Aorta (tissue), 5 donors: Measurements from ENCODE around the gene PPP1R16B. TPM values are rescaled to one million over a fixed set of nuclear protein-coding genes. Genes with fewer than 3 reads are reported as not detected.

ENCODE experiments used
- ATAC-seq: fragments of 200-7000 bp; cut with Tn5 transposase; one replicate; pipeline ENCODE4 v1.9.1; 2022; ENCODE audit warnings: moderate library complexity; ENCODE audit not compliant: low FRiP score
- DNase-seq, 2 donors: peaks; one replicate each; pipeline ENCODE4 v3.0.0-alpha.2; 2020
- H3K27ac ChIP-seq, 2 donors: one replicate each; pipeline ENCODE4 v1.5.1; 2013; ENCODE audit warnings: low read length in 2 of 2, mild to moderate bottlenecking in 2 of 2, moderate library complexity in 2 of 2, control low read depth in 1 of 2, inconsistent platforms in 1 of 2, low read depth in 1 of 2
- H3K27me3 ChIP-seq, 2 donors: one replicate each; pipeline ENCODE4 v1.6.1; 2013; ENCODE audit warnings: control low read depth in 1 of 2, low read length in 1 of 2, mild to moderate bottlenecking in 1 of 2, moderate library complexity in 1 of 2; ENCODE audit not compliant: insufficient read depth in 2 of 2, control insufficient read depth in 1 of 2
- H3K36me3 ChIP-seq, 2 donors: one replicate each; pipeline ENCODE4 v1.6.1; 2013; ENCODE audit warnings: control low read depth in 1 of 2, low read length in 1 of 2, mild to moderate bottlenecking in 1 of 2; ENCODE audit not compliant: insufficient read depth in 2 of 2, control insufficient read depth in 1 of 2
- H3K4me1 ChIP-seq, 2 donors: one replicate each; pipeline ENCODE4 v1.6.1; 2013; ENCODE audit warnings: low read length in 2 of 2, control low read depth in 1 of 2, mild to moderate bottlenecking in 1 of 2, moderate library complexity in 1 of 2; ENCODE audit not compliant: insufficient read depth in 2 of 2, control insufficient read depth in 1 of 2
- H3K4me3 ChIP-seq, 2 donors: one replicate each; pipeline ENCODE4 v1.5.1; 2013; ENCODE audit warnings: low read length in 2 of 2, control low read depth in 1 of 2, mild to moderate bottlenecking in 1 of 2
- H3K9me3 ChIP-seq: one replicate; pipeline ENCODE4 v1.6.1; 2013; ENCODE audit warnings: mild to moderate bottlenecking, low read length; ENCODE audit not compliant: control insufficient read depth
- WGBS, 2 donors: extraction: QIAGEN DNeasy Blood & Tissue Kit; methylation state at CpG; one replicate each; pipeline ENCODE4 v1.1.7; 2013; 5-methylcytosine and 5-hydroxymethylcytosine counted together
- intact Hi-C, 2 donors: fragments of 100-400 bp; cut with DNase I; formaldehyde crosslinking; loops; one replicate each; pipeline versions ENCODE4 v1.14.2 to v1.15.0; 2022
- polyA plus RNA-seq, 2 donors: library from polyadenylated mRNA; stranded (reverse); fragments of 200-250 nt; gene quantifications; one replicate each; pipeline ENCODE4 v1.2.3, GENCODE V29; 2013
- total RNA-seq, 2 donors: library from RNA; stranded (reverse); fragmentation: NEBNext Ultra II Directional; extraction: Animal tissue kit (Norgen Biotek cat#: 25700); gene quantifications; one replicate each; pipeline ENCODE4 v1.2.1, GENCODE V29; 2021
- donor health status: healthy with polysubstance abuse.
- donor health status: Bipolar disorder and iron deficiency.
- donor health status: DM: no; HTN: no; CAD: no.
- donor health status: DM: no; HTN: no; CAD: no.
- donor health status: DM: yes; HTN: yes; CAD: no.

Gene PPP1R16B
- total and polyA plus RNA-seq, 4 donors = 0.97 to 17.6 (median 7.3) TPM

DNA sequence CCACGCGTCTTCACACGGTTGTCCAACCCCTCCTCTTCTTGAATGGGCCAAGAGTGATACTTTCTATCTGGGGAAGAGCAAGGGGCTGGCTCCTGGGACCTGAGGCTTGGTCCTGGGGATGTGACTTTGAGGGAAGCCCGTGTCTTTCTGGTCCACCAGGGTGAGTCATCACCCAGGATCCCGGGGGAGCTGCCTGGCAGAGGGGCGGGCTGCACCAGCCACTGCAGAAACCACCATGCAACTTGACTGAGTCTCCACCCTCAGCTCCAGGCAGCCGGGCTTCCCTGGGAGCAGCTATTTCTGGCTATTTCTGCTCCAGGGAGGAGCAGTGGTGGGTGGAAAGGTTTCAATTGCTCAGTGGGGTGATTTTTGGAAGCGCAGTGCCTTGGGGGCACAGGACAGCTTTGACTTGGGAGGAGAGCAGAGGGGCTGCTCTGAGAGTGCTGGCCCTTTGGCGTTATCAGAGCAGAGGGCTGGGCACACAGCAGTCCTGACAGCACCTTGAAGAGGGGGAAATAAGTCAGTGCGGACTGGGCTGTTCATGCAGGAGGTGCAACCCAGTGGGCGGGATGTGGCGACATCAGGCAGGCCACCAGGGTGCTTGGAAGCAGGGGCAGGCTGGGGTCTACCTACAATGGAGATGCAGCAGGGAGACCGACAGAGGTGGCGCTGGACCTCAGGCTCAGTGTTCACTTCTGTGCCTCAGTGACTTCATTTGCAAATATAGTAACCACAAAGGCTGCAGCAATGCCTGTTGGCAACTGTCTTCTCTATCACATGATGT, 75.6 kb downstream of the PPP1R16B start:
- 59 to 60% methylated on average over 14 of the region's 14 CpGs for WGBS, 2 donors
- DNase-seq (no peak), ATAC-seq (no peak)
- H3K9me3 ChIP-seq = no peaks in the 10 kb centered on the region
- intact Hi-C loops = no loop called here
- no peaks in the 10 kb centered on the region for H3K4me1 ChIP-seq
- H3K36me3 ChIP-seq = no peaks in the 10 kb centered on the region
- no peak overlapping the region for H3K4me3 ChIP-seq
- no peak overlapping the region for H3K27ac ChIP-seq
- H3K27me3 ChIP-seq = no peaks in the 10 kb centered on the region

DNA sequence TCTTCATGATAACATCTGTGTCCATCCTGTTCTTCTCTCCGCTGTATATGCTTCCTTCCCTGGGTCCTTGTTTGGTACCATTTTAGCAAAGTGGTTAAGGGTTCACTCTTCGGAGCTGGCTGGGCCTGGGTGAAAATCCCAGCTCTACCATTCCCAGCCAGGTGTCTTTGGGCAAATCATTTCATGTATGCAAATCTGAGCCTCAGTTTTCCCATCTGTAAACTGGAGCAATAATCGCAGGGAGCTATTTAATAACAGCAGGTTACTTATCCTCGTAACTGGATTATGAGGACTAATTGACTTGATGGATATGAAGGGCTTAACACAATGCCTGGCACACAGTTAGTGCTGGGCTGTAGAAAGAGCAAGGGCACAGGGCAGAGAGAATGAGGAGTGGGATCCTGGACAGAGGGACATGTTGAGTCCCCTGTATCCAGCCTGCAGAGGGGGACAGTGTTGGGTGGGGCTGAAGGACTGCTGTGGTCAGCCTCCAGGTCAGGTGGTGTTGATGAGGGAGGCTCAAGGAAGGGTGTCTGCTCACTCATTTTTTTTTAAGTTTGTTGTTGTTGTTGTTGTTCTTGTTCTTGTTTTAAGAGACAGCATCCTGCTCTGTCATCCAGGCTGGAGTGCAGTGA, 76.4 kb downstream of the PPP1R16B start:
- H3K4me1 ChIP-seq = no peaks in the 10 kb centered on the region
- H3K9me3 ChIP-seq = no peaks in the 10 kb centered on the region
- H3K36me3 ChIP-seq = no peaks in the 10 kb centered on the region
- DNase-seq = no peak
- H3K27me3 ChIP-seq = no peaks in the 10 kb centered on the region
- 93 to 94% methylated on average over 4 of the region's 4 CpGs for WGBS, 2 donors
- no peak overlapping the region for H3K27ac ChIP-seq
- no peak for ATAC-seq
- intact Hi-C loops = no loop called here
- H3K4me3 ChIP-seq = no peak overlapping the region

DNA sequence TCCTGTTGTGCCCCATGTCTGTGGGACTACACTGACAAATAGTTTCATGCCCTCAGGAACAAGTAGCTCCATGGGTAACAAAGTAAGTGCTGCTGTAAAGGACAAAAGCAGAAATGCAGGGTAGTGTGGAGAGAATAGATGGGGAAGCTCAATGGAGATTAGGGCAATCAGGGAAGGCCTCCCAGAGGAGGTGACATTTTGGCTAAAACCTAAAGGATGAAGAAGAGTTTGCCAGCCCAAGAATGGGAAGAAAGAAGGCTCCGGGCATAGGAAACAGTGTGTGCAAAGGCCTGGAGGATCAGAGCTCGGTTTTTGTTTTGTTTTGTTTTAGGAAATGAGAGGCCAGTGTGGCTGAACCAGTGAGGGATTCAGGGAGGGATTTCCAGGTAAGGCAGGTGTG, 77.1 kb downstream of the PPP1R16B start:
- no peaks in the 10 kb centered on the region for H3K4me1 ChIP-seq
- no peak for DNase-seq
- no peaks in the 10 kb centered on the region for H3K9me3 ChIP-seq
- WGBS, 2 donors = 77 to 82% methylated on average over 2 of the region's 2 CpGs
- no peak overlapping the region for H3K27ac ChIP-seq
- intact Hi-C loops = no loop called here
- ATAC-seq = no peak
- no peak overlapping the region for H3K4me3 ChIP-seq
- no peaks in the 10 kb centered on the region for H3K27me3 ChIP-seq
- H3K36me3 ChIP-seq = no peaks in the 10 kb centered on the region

DNA sequence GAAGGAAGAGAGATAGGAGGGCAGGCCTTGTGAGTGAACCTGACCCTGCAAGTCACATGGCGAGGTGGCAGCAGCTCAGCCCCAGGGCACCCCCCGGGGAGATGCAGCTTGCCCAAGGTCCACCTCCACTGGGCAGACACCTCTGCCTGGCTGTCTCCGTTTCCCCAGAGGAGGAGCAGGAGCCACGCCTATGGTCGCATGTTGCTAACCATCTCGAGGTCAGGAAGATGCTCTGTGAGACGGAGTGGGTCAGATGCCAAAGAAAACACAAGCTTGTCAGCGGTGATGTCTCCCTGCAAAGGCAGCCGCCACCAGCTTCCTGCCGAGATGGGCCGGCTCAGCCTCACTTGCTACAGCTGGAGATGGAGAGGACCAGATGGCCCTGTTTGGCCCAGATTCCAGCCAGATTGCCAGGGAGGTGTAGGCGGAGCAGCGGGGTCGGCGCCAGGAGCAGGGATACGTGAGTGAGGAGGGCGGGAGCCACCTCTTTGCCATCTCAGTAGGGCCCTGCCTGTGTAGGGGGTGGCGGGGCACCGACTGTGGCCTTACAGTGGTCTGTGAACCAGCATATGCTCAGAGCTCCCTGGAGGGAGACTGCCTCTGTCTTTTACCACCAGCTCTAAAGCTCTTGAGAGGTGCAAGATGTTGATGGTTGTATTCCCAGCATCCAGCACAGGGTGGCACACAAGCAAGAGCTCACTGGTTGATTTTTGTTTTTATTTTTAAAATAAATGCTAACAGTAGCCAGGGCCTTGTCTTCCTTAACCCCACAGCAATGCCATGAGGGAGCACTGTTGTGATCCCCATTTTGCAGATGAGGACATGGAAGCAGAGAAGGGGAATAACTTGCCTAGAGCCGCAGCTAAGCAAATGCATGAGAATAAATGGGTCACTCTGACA, 77.8 kb downstream of the PPP1R16B start:
- H3K4me3 ChIP-seq = no peak overlapping the region
- H3K4me1 ChIP-seq = no peaks in the 10 kb centered on the region
- no peaks in the 10 kb centered on the region for H3K27me3 ChIP-seq
- intact Hi-C loops = no loop called here
- no peak overlapping the region for H3K27ac ChIP-seq
- 25 to 33% methylated on average over 18 to 20 of the region's 20 CpGs for WGBS, 2 donors
- DNase-seq (no peak), ATAC-seq (peak; percentile 15)
- no peaks in the 10 kb centered on the region for H3K36me3 ChIP-seq
- H3K9me3 ChIP-seq = no peaks in the 10 kb centered on the region

DNA sequence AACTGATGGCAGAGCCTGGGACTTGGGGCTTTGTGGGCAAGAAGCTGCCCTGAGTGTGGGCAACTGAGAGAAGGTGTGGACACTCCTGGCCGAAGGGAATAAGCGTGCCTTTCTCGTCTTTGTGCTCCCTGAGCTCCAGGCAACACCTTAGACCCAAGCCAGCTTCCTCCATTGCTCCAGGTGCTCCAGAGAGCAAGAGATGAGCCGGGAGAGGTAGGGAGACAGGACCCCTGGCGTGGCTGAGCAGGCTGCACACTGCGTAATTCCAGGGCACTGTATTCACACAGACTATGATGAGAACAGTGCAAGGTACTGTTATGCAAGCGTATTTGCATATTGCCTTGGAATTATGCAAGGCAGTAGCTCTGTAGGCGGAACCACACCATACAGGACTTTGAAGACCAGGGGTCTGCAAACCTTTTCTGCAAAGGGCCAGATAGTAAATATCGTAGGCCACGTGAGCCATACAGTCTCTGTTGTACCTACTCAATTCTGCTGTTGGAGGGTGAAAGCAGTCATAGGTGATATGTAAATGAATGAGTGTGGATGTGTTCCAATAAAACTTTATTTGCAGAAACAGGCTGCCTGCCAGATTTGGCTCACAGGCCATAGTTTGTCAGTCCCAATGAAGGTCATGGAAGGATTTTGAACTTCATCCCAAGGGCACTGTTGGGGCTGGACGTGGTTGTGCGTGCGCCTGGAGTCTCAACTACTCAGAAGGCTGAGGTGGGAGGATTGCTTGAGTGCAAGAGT, 78.7 kb downstream of the PPP1R16B start:
- Histone ChIP-seq H3K36me3 (no peaks in the 10 kb centered on the region), H3K27me3 (no peaks in the 10 kb centered on the region), H3K9me3 (no peaks in the 10 kb centered on the region), H3K4me1 (no peaks in the 10 kb centered on the region), H3K27ac (no peak overlapping the region), H3K4me3 (no peak overlapping the region)
- ATAC-seq (no peak), DNase-seq (no peak)
- WGBS, 2 donors = 88 to 89% methylated on average over 13 of the region's 13 CpGs
- intact Hi-C loops = no loop called here

DNA sequence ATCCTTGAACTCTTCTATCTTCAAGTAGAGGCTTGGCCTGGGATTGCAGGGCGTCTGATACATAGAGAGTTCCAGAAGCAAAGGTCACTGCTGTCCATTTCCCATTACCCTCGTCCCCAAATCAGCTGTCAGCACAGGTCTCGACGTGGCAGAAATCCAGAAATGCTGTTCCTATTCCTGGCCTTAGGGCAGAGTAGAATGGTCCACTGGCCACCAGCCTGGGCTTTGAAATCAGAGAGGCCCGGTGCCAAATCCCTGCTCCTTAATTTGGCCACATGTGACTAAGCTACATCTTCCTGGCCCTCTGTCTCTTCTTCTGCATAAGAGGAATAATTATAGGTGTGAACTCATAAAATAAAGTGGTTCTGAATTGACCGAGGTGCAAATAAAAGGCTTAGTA, 79.9 kb downstream of the PPP1R16B start:
- Histone ChIP-seq H3K9me3 (no peaks in the 10 kb centered on the region), H3K36me3 (no peaks in the 10 kb centered on the region), H3K27ac (no peak overlapping the region), H3K4me3 (no peak overlapping the region), H3K4me1 (no peaks in the 10 kb centered on the region), H3K27me3 (no peaks in the 10 kb centered on the region)
- ATAC-seq (no peak), DNase-seq (no peak)
- intact Hi-C loops = no loop called here
- 69 to 71% methylated on average over 6 of the region's 6 CpGs for WGBS, 2 donors

DNA sequence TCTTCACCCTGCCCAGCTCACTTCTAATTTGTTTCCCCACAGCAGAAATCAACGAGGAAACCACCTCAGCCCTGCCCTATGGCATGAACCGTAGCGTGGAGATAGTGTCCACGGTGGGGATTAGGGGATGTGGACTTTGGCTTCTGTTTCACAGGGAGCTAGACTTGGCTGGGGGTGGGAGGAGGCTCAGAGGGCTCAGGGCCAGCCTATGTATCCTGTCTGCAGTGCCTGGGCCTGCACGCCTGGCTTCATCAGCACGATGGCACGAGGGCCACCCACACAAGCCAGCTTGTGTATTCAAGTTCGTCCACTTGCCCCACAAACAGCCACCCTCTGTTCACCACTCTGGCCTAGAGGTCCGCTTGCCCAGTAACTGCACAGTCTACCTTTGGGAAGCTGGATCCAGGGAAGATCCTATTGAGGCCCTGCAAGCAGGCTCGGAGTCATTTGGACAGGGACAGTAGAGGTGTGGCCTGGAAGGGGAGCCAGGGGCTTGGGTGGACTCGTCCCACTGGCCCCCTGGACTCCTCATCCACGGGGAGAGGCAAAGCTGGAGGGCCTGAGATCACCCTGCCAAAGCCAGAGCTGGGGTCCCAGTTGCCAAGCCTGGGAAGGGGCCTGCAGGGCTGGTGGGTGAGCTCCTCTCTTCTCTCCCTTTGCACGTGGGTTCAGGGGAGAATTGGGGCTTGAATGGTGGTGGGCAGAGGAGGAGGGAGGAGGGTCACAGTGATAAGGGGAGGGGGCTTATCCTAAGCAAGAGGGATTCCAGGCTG, 82.7 kb downstream of the PPP1R16B start:
- H3K27ac ChIP-seq = no peak overlapping the region
- no peak overlapping the region for H3K4me3 ChIP-seq
- H3K9me3 ChIP-seq = no peaks in the 10 kb centered on the region
- H3K36me3 ChIP-seq = no peaks in the 10 kb centered on the region
- intact Hi-C loops = no loop called here
- ATAC-seq (no peak), DNase-seq (no peak)
- no peaks in the 10 kb centered on the region for H3K4me1 ChIP-seq
- H3K27me3 ChIP-seq = no peaks in the 10 kb centered on the region
- WGBS, 2 donors = 67 to 71% methylated on average over 13 of the region's 13 CpGs

DNA sequence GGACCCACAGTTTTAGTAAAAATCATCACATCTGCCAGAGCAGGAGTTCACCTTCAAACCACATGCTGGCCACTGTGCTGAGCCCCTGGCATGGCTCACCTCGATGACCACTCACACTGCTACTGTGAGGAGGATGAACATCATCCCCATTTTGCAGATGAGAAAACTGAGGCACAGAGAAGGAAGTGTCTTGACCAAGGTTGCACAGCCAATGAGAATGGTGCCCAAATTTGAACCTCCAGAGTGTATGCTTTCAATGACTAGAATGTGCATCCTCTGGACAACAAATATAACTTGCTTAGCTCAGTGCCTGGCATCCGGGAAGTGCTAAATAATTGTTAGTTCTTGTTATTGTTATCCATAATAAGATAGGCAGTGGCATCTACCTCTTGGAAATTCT, 83.6 kb downstream of the PPP1R16B start:
- H3K36me3 ChIP-seq = no peaks in the 10 kb centered on the region
- no peaks in the 10 kb centered on the region for H3K27me3 ChIP-seq
- no peak for ATAC-seq
- intact Hi-C loops = no loop called here
- H3K4me3 ChIP-seq = no peak overlapping the region
- no peaks in the 10 kb centered on the region for H3K9me3 ChIP-seq
- DNase-seq = no peak
- 67 to 77% methylated on average over 2 of the region's 2 CpGs for WGBS, 2 donors
- no peaks in the 10 kb centered on the region for H3K4me1 ChIP-seq
- H3K27ac ChIP-seq = no peak overlapping the region
